Trophoblast cell (in vitro differentiated cells and primary cell): ENCODE measurements around the gene MYOD1.
A peak's percentile ranks its signal among the peaks of the same experiment; 100 is the strongest.

Experiments used
- DNase-seq, 2 donors: peaks; one replicate each; pipeline ENCODE4 v3.0.0-alpha.2; 2016
- H2AFZ ChIP-seq: 2 replicates; pipeline ENCODE4 v1.6.1; 2013; ENCODE audit warnings: low read length, moderate library complexity, mild to moderate bottlenecking; ENCODE audit not compliant: insufficient read depth, poor library complexity
- H2AK5ac ChIP-seq: 2 replicates; pipeline ENCODE4 v1.6.1; 2013; ENCODE audit warnings: mild to moderate bottlenecking, low read length
- H2BK120ac ChIP-seq: 2 replicates; pipeline ENCODE4 v1.6.1; 2013; ENCODE audit warnings: low read length, mild to moderate bottlenecking, moderate library complexity; ENCODE audit not compliant: insufficient read depth, poor library complexity
- H2BK12ac ChIP-seq: 2 replicates; pipeline ENCODE4 v1.6.1; 2013; ENCODE audit warnings: mild to moderate bottlenecking, low read length, moderate library complexity
- H2BK5ac ChIP-seq: 2 replicates; pipeline ENCODE4 v1.6.1; 2013; ENCODE audit warnings: low read length, low read depth, moderate library complexity, mild to moderate bottlenecking; ENCODE audit not compliant: poor library complexity
- H3K14ac ChIP-seq: 2 replicates; pipeline ENCODE4 v1.6.1; 2013; ENCODE audit warnings: mild to moderate bottlenecking, low read length
- H3K18ac ChIP-seq: 2 replicates; pipeline ENCODE4 v1.6.1; 2013; ENCODE audit warnings: mild to moderate bottlenecking, low read length
- H3K23ac ChIP-seq: 2 replicates; pipeline ENCODE4 v1.6.1; 2013; ENCODE audit warnings: low read length
- H3K27ac ChIP-seq: 2 replicates; pipeline ENCODE4 v1.5.1; 2013; ENCODE audit warnings: low read depth, mild to moderate bottlenecking, inconsistent platforms, low read length, moderate library complexity
- H3K27me3 ChIP-seq: 2 replicates; pipeline ENCODE4 v1.6.1; 2013; ENCODE audit warnings: inconsistent platforms, mild to moderate bottlenecking, low read length, moderate library complexity; ENCODE audit not compliant: insufficient read depth
- H3K36me3 ChIP-seq, 2 experiments: 1 replicate in 1 of 2; 2 replicates in 1 of 2; pipeline ENCODE4 v1.6.1; 2013; ENCODE audit warnings: low read length in 2 of 2, mild to moderate bottlenecking in 2 of 2, moderate library complexity in 1 of 2; ENCODE audit not compliant: insufficient read depth in 2 of 2, control insufficient read depth in 1 of 2
- H3K4ac ChIP-seq: 2 replicates; pipeline ENCODE4 v1.6.1; 2013; ENCODE audit warnings: low read depth, mild to moderate bottlenecking, low read length, moderate library complexity
- H3K4me1 ChIP-seq, 2 experiments: 1 replicate in 1 of 2; 2 replicates in 1 of 2; pipeline ENCODE4 v1.6.1; 2013; ENCODE audit warnings: low read length in 2 of 2, mild to moderate bottlenecking in 2 of 2, moderate library complexity in 1 of 2; ENCODE audit not compliant: insufficient read depth in 2 of 2, control insufficient read depth in 1 of 2
- H3K4me2 ChIP-seq: 2 replicates; pipeline ENCODE4 v1.6.1; 2013; ENCODE audit warnings: inconsistent platforms, mild to moderate bottlenecking, low read length, moderate library complexity
- H3K4me3 ChIP-seq: 2 replicates; pipeline ENCODE4 v1.5.1; 2013; ENCODE audit warnings: mild to moderate bottlenecking, low read depth, low read length, inconsistent platforms
- H3K79me1 ChIP-seq: one replicate; pipeline ENCODE4 v1.6.1; 2013; ENCODE audit warnings: low read length
- H3K79me2 ChIP-seq: 2 replicates; pipeline ENCODE4 v1.6.1; 2013; ENCODE audit warnings: low read length, mild to moderate bottlenecking; ENCODE audit not compliant: control insufficient read depth, insufficient read depth, poor library complexity
- H3K9ac ChIP-seq: 2 replicates; pipeline ENCODE4 v1.6.1; 2013; ENCODE audit warnings: mild to moderate bottlenecking, low read length
- H3K9me3 ChIP-seq: 2 replicates; pipeline ENCODE4 v1.6.1; 2013; ENCODE audit warnings: low read depth, mild to moderate bottlenecking, control low read depth, inconsistent platforms, low read length; ENCODE audit not compliant: insufficient read depth
- H4K12ac ChIP-seq: 2 replicates; pipeline ENCODE4 v1.6.1; 2013; ENCODE audit warnings: low read depth, mild to moderate bottlenecking, low read length, moderate library complexity
- H4K8ac ChIP-seq: 2 replicates; pipeline ENCODE4 v1.6.1; 2013; ENCODE audit warnings: low read depth, mild to moderate bottlenecking, low read length, moderate library complexity
- H4K91ac ChIP-seq: one replicate; pipeline ENCODE4 v1.6.1; 2013; ENCODE audit warnings: low read depth, mild to moderate bottlenecking, low read length, moderate library complexity
- WGBS: extraction: QIAGEN DNeasy Blood & Tissue Kit; methylation state at CpG from one replicate; pipeline ENCODE4 v1.1.7; 2013; ENCODE audit warnings: missing lambda C conversion rate; ENCODE audit not compliant: insufficient read length, insufficient coverage; ENCODE audit errors: extremely low coverage; 5-methylcytosine and 5-hydroxymethylcytosine counted together

Gene MYOD1

DNA sequence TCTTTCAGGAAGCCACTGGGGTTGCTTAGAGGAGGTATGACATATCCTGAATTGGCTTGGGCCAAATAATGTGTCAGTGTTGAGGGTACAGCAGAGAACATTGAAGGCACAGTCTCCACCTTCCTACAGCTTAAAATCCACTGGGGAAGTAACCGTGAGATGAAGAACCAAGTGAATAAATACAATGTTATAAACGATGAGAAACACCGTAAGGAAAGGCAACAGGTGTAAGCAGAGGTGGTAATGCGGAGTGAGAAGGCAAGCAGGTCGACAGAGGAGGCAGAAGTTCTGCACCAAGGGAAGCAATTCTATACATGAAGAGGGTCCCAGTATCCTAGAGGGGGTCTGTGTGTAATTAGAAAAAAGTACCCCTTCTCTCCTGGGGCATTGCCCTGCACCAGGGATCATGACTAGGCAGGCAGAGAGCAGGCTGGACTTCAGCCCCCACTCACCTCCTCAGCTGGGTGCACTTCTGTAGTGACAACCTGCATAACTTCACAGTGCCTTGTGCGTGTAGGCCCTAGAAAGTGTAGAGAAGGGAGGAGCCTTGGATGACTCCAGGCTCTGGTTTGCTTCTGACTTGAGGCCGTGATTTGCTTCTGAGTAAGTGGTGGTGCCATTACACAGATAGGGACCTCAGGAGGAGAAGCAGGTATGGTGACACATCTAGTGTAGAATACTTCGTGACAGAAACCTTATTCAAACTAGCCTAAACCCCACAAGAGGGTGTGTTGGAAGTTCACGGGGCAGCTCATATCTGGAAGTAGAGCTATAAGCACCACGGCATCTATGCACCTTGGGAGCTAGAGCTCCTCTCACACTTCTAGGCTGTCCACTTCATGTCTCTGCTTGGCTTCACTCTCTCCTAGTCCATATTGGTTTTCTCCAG, 4.9 kb downstream of the MYOD1 start:
- no CpG with 5 or more reads among the region's 10 CpGs for WGBS
- no peaks in the 10 kb centered on the region for H3K36me3 ChIP-seq

DNA sequence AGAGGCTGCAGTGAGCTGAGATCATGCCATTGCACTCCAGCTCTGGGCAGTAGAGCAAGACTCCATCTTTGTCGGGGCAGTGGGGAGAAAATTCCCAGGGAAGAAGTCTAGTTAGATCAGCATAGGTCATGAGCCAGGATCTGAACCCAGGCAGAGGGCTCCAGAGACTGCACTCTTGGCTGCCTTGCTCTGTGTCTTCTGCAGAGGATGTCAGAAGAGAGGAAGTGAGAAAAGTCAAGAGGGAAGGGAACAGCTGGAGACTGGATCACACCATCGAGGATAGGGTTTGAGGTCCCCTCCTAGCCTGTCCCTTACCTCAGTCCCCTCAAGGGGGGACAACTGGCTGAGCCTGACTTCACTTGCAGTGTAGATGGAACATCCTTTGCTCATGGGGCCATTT, 5.8 kb downstream of the MYOD1 start:
- Histone ChIP-seq H2BK120ac (no peak overlapping the region), H3K4ac (no peak overlapping the region), H3K23ac (no peak overlapping the region), H3K79me1 (no peaks in the 10 kb centered on the region), H3K9me3 (peaks cover 6% of the 10 kb centered on the region), H4K8ac (no peak overlapping the region), H2BK5ac (no peak overlapping the region), H2AFZ (no peak overlapping the region), H3K27ac (no peak overlapping the region), H3K4me1 (peaks cover 0 to 2% of the 10 kb centered on the region in 2 experiments), H3K14ac (no peak overlapping the region), H3K36me3 (no peaks in the 10 kb centered on the region), H4K91ac (no peak overlapping the region), H3K18ac (no peak overlapping the region), H3K4me2 (no peak overlapping the region), H2AK5ac (no peak overlapping the region), H3K4me3 (no peak overlapping the region), H3K27me3 (peaks cover 33% of the 10 kb centered on the region), H3K9ac (no peak overlapping the region), H3K79me2 (no peaks in the 10 kb centered on the region), H2BK12ac (no peak overlapping the region), H4K12ac (no peak overlapping the region)
- no peak for DNase-seq
- no CpG with 5 or more reads among the region's 2 CpGs for WGBS

More for the DNA sequence above, 4.9 kb downstream of the MYOD1 start:
- Histone ChIP-seq H2BK12ac (no peak overlapping the region), H3K79me2 (no peaks in the 10 kb centered on the region), H3K18ac (no peak overlapping the region), H2BK120ac (no peak overlapping the region), H4K91ac (no peak overlapping the region), H3K79me1 (no peaks in the 10 kb centered on the region), H4K8ac (no peak overlapping the region), H3K4me2 (no peak overlapping the region), H3K9ac (no peak overlapping the region), H3K14ac (no peak overlapping the region), H3K27ac (no peak overlapping the region), H2AFZ (no peak overlapping the region), H4K12ac (no peak overlapping the region), H2BK5ac (no peak overlapping the region), H3K4me3 (no peak overlapping the region), H3K9me3 (peaks cover 11% of the 10 kb centered on the region), H2AK5ac (no peak overlapping the region), H3K4ac (no peak overlapping the region), H3K23ac (no peak overlapping the region), H3K27me3 (peaks cover 42% of the 10 kb centered on the region), H3K4me1 (peaks cover 4 to 6% of the 10 kb centered on the region in 2 experiments)
- DNase-seq, result no peak

DNA sequence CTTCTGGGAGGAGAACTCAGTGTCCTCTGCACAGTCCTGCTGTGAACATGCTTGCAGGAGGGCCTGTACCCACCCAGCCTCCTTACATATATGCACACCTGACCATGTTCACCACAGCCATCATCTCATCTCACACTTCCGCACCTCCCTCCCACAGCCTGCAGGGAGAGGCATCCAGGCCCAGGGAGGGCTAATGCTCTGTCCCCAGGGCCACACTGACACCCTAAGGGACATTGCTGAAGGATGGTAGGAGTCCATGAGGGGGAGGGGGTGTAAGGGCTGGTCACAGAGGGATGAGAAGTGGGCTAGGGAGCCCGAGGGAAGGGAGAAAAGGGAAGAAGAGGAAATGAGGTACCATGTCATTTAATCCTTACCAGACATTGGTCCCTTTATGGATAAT, 10.8 kb downstream of the MYOD1 start:
- Histone ChIP-seq H2AFZ (no peak overlapping the region), H3K18ac (no peak overlapping the region), H2BK120ac (no peak overlapping the region), H3K4me3 (no peak overlapping the region), H3K4me2 (no peak overlapping the region), H2AK5ac (no peak overlapping the region), H3K4me1 (peaks cover 1 to 2% of the 10 kb centered on the region in 2 experiments), H3K27ac (no peak overlapping the region), H3K9ac (no peak overlapping the region), H3K36me3 (no peaks in the 10 kb centered on the region), H3K27me3 (peaks cover 17% of the 10 kb centered on the region), H4K91ac (no peak overlapping the region), H3K14ac (no peak overlapping the region), H3K79me2 (no peaks in the 10 kb centered on the region), H3K23ac (peak overlapping the region; percentile 91), H3K9me3 (no peaks in the 10 kb centered on the region), H4K12ac (no peak overlapping the region), H2BK5ac (no peak overlapping the region), H2BK12ac (no peak overlapping the region), H3K4ac (no peak overlapping the region), H4K8ac (no peak overlapping the region), H3K79me1 (no peaks in the 10 kb centered on the region)
- no CpG with 5 or more reads among the region's 2 CpGs for WGBS
- DNase-seq, result no peak

DNA sequence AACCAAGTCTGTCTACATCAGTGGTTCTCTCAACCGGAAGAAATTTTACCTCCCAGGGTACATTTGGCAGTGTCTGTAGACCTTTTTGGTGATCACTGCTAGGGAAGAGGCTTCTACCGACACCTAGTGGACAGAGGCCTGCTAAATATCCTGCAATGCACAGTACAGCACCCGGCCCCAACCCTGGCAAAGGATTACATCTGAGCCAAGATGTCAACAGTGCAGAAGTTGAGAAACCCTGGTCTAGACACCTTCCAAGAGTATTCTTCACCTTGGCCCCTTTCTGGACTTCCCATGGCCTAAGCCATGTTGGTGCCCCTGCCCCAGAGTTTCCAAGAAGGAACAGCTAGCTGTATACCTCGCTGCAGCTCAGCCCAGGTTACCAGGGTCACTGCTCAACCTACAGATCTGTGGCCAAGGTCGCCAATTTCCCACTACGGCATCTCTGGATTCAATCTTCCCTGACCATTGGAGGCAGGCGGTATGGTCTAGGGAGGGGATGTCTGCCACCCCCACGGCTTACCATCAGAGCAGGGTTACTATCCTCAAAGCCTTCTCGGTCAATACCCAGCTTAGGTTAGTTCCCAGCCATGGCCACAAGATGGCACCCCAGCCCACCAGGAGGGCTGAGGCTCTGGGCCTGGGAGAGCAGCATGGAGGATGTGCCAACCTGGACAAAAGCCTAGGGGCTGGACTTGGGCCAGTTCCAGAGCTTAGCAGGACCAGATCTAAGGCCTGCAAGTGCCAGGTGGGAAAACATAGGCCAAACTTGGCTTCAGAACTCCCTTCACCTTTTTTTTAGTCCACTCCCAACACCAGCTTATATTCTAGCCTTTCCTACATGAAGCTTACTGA, 11.5 kb downstream of the MYOD1 start:
- H3K79me1 ChIP-seq, result no peaks in the 10 kb centered on the region
- no peak overlapping the region for H2BK5ac ChIP-seq
- no CpG with 5 or more reads among the region's 9 CpGs for WGBS
- H3K4me1 ChIP-seq, result peaks cover 3 to 4% of the 10 kb centered on the region in 2 experiments
- no peak overlapping the region for H2BK120ac ChIP-seq
- no peak overlapping the region for H2AFZ ChIP-seq
- no peaks in the 10 kb centered on the region for H3K36me3 ChIP-seq
- H3K9ac ChIP-seq, result no peak overlapping the region
- H3K27ac ChIP-seq, result no peak overlapping the region
- H4K91ac ChIP-seq, result no peak overlapping the region
- H3K4me3 ChIP-seq, result no peak overlapping the region
- H2BK12ac ChIP-seq, result no peak overlapping the region
- H3K79me2 ChIP-seq, result no peaks in the 10 kb centered on the region
- no peak overlapping the region for H3K14ac ChIP-seq
- H3K4me2 ChIP-seq, result no peak overlapping the region
- no peak overlapping the region for H3K18ac ChIP-seq
- peaks cover 2% of the 10 kb centered on the region for H3K9me3 ChIP-seq
- no peak overlapping the region for H2AK5ac ChIP-seq
- H3K27me3 ChIP-seq, result peaks cover 22% of the 10 kb centered on the region
- H3K4ac ChIP-seq, result no peak overlapping the region
- H4K8ac ChIP-seq, result no peak overlapping the region
- peak; percentile 76 to 92 for DNase-seq
- no peak overlapping the region for H3K23ac ChIP-seq
- no peak overlapping the region for H4K12ac ChIP-seq
